GM18505 (cell line): ENCODE measurements around the gene FCN3.

Source experiments
- ATAC-seq: cut with Tn5 transposase; IDR thresholded peaks from one replicate; pipeline ENCODE4 v1.9.1; 2021; ENCODE audit not compliant: unreplicated experiment
- POLR2A ChIP-seq: IDR thresholded peaks from 4 replicates; pipeline ENCODE4 v1.6.1; 2011; ENCODE audit warnings: borderline replicate concordance; ENCODE audit not compliant: insufficient read depth, insufficient read length; ENCODE audit errors: extremely low read depth

Gene FCN3

GRCh38 chr1:27405074-27405473, 30.4 kb upstream of the FCN3 start:
- no peak for TF ChIP-seq POLR2A
- ATAC-seq: no peak

GRCh38 chr1:27403931-27404330, 29.3 kb upstream of the FCN3 start:
- no peak for ATAC-seq
- TF ChIP-seq POLR2A: no peak

DNA sequence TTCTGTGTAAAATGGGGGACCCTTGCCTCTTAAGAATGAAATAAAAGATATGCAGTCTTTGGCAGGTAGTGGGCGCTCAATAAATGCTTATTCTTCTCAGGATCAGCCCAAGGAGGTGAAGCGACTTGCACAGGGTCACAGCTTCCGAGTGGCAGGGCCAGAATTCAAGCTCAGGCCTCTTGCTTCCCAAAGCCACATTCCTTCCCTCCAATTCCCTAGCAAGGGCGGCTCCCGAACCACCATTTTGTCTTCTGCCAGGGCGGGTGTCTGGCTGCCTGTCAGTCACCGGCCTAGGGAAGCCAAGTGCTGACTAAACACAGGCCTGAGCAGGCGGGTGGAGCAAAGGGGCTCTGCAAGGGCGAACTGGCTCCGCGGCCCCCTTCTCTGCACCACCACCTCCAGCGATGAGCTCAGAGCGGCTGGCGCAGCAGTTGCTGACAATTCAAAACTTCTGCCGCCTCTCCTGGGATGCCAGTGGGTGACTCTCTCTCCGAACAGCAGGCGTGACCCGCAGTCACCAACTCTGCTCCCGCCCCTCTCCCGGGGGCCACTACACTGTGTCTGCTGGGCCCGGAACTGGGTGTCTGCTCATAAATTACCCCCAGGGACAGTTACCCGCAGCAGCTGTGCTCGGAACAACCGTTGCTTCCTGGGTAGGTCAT, 28.6 kb upstream of the FCN3 start:
- peak; percentile 26 for TF ChIP-seq POLR2A
- no peak for ATAC-seq

DNA sequence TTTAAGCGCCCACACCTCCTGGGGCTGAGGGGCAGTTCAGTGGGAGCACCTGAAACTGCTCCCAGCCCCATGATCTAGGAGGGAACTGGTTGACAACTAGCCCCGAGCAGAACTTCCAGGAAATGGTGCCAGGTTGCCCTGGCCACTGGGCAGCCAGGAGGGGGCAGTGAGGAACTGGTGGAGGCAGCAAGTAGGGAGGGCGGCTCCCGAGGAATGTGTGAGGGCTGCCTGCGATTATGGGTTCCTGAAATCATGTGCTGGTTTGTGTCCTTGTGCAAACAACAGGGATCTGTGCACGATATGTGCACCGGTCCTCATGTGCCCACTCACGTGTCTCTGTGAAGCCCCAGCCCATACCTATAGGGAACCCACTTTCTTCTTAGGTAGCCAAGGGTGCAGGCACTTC, 27.7 kb upstream of the FCN3 start:
- TF ChIP-seq POLR2A: no peak
- ATAC-seq: no peak

DNA sequence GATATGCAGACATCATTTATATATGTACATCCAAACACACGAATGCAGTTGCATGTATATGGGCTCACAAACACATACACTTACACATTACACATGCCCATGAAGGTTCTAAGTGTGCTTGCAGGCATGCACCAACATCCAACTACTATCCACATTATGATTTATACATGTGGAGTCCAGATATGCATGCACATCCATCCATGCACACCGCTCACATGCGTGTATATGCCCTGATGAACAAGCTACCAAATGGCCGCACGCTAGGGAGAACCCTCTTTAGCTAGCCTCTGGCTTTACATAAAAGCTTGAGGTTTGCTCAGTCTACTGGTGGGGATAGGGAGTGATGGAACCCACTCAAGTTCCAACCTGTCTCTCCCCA, 26.3 kb upstream of the FCN3 start:
- no peak for ATAC-seq

GRCh38 chr1:27400082-27400962, 25.7 kb upstream of the FCN3 start:
- peak; percentile 46 for TF ChIP-seq POLR2A
- ATAC-seq: no peak

More for the DNA sequence above, 26.3 kb upstream of the FCN3 start:
- TF ChIP-seq POLR2A: no peak

DNA sequence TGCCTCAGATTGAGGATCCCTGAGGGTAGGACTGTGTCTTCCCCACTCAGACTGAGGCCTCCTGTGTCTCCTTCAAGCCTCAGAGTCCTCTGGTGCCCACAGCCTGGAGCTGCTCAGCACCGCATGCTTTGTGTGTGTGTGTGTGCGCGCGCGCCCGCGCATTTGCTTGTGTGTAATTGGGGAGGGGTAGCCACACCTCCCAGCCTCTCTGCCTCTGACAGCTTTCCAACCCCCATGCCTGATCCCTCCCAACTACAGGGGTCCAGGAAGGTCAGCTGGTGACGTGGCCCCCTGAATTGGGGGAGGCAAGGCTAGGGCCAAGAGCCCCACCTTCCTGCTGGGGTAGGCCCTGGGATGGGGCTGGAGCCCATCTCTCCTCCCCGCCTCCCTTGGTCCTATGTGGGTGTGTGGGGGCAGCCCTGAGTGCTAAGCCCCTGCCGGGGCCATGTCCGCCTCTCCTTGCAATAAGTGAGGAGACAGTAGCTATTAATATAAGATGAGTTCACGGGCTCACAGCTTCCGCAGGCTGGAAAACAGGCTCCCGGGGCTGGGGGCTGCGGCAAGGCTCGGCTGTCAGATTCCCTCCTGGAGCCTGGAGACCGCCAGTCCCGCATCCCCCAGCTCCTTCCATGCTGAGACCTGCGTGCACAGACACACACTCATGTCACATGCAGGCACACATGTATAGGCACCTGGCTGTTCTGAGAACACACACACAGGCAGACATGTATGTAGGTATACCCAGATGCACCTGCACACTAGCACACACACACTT, 24.8 kb upstream of the FCN3 start:
- ATAC-seq: no peak

DNA sequence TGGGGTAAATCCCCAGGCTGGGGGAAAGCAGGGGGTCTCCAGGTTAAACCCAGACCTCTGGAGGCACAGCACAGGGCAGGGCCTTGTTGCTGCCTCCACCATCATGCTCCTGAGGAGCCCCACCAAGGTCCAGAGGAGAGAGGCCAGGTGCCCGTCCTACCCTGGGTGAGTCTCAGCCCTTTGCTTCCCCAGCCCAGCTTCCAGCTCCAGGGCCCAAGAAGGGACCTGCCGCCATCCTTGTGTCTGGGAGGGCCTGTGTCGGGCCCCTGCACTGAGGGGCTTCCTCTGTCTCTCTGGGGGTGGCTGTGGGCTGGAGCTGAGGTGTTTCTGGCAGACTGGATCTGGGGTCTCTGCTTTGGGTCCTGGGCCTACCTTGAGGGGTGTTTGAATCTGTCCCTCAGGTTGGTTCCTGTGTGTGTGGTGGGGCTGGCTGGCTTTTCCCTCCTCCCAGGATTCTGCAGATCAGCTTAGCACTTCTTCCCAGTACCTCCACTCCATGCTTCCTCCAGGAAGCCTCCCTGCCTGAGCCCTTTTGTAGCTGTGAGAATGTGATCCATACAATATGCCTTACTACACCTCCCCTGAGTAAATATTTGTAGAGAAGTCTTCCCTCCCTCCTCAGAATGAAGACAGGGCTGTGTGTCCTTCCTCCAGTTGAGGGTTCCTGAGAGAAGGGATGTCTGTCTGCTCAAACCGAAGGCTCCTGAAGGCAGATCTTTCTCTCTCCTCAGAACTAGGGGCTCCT, 24.0 kb upstream of the FCN3 start:
- TF ChIP-seq POLR2A: no peak
- ATAC-seq: no peak

More for the DNA sequence above, 24.8 kb upstream of the FCN3 start:
- TF ChIP-seq POLR2A: no peak

GRCh38 chr1:27397749-27398148, 23.1 kb upstream of the FCN3 start:
- no peak for ATAC-seq

GRCh38 chr1:27397110-27397509, 22.5 kb upstream of the FCN3 start:
- no peak for ATAC-seq
- TF ChIP-seq POLR2A: no peak

More at GRCh38 chr1:27397749-27398148, 23.1 kb upstream of the FCN3 start:
- TF ChIP-seq POLR2A: no peak

DNA sequence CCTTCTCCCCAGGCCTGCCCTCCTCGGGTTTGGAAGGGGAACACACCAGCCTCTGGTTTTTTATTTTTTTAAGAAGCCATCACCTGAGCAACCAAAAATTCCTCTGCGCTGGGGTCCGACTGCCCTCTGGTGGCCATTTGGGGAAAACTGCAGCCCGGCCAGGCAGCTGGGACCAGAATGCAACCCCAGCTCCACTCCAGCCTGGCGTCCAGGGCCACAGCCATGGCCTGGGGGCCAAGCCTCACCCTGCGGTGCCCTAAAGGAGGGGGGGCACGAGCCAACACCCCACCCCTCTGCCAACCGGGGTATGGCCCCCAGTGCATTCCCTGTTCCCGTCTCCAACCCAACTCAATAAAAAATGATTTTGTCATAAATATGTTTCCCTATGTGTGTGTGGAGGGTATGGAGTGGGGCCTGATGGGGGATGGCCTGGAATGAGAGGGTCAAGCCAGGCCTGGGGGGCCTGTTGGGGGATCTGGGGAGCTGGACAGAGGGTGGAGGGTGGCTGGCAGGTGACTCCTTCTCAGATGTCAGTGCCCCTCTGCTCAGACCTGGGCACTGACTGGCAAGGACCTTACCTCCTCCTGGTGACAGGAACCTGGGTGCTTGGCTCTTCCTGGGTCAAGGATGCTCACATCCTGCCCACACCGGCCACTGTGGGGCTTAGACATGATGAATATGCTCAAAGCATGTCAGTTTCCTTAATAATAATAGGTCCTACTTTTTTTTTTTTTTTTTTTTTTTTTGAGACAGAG, 21.0 kb upstream of the FCN3 start:
- TF ChIP-seq POLR2A: no peak
- ATAC-seq: no peak

GRCh38 chr1:27394925-27395324, 20.3 kb upstream of the FCN3 start:
- ATAC-seq: no peak

DNA sequence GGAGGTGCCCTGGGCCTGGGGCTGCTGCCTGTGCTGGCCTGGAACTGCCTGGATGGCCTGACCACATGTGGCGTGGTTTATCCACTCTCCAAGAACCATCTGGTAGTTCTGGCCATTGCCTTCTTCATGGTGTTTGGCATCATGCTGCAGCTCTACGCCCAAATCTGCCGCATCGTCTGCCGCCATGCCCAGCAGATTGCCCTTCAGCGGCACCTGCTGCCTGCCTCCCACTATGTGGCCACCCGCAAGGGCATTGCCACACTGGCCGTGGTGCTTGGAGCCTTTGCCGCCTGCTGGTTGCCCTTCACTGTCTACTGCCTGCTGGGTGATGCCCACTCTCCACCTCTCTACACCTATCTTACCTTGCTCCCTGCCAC, 19.6 kb upstream of the FCN3 start:
- no peak for TF ChIP-seq POLR2A
- no peak for ATAC-seq

More at GRCh38 chr1:27394925-27395324, 20.3 kb upstream of the FCN3 start:
- no peak for TF ChIP-seq POLR2A
